ENCODE measurements around the gene GPR52.

- no peak for TF ChIP-seq CTCF (IDR thresholded peaks at IDR 0.05)
- no peak for TF ChIP-seq POLR2A (IDR thresholded peaks at IDR 0.05)
Observed at GRCh38 chr1:174469052-174469451, 21.3 kb downstream of the GPR52 start.

All from testis (tissue), 2 donors.